Activated effector memory CD4-positive, alpha-beta T cell treated with Interleukin-2 at 50 U/mL for 16 hours (primary cell): ENCODE results near the gene TPTE.
"Not testable (repeated sequence)": the region's sequence is repeated elsewhere in the genome, so short reads cannot be mapped to it uniquely, and the experiment has no call there.

Source experiments
- DNase-seq: peaks from one replicate; pipeline ENCODE4 v3.0.0-alpha.2; 2020

TPTE gene

DNA sequence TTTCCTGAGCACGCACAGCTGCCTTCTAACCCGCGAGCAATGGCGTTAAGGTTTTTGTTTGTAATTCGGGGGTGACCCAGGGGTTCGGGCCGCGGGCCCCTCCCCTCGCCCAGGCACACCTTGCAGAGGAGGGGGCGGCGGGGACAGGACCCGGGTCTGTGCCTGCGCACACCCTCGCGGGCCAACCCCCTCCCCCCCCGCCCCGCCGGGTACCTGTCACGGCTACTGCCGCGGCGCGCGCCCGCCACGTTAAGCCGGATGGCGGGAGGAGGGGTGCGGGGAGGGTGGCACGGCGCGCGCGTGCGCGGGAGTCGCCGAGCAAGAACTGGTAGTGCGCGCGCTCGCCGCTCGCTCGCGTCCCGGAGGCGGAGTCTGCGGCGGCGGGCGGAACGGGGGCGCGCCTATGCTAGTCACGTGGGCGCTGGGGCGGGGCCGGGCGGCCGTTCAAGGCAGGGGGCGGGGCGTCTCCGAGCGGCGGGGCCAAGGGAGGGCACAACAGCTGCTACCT lies at the start of gene TPTE:
TPTE (plus strand) TSS at position 493 of the 508 bp plus-strand sequence. CDS start 17,141 bp downstream, outside the sequence.
- DNase-seq, result no peak

DNA sequence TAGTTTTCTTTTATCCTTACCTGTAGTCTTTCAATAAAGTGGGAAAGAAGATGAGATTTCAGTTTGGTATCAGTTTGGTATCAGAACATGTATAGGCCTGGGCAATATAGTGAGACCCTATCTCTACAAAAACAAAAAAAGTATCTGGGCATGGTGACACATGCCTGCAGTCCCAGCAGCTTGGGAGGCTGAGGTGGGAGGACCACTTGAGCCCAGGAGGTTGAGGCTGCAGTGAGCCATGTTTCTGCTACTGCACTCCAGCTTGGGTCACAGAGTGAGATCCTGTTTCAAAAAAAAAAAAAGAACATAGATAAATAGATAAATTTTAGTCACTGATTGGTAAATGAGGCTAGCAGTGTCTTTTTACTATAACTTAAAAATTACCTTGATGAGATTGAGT lies 49.4 kb upstream of the TPTE start:
- DNase-seq, result not testable (repeated sequence)

DNA sequence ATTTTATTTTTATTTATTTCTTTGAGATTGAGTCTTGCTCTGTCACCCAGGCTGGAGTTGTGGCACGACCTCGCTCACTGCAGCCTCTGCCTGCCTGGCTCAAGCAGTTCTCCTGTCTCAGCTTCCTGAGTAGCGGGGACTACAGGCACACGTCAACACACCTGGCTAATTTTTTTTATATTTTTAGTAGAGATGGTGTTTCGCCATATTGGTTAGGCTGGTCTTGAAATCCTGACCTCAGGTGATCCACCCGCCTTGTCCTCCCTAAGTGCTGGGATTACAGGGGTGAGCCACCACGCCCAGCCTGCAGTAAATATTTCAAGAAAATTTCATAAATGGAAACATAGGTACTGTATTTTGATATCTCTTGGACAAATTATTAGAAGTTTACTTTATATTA lies 43.6 kb upstream of the TPTE start:
- DNase-seq, result not testable (repeated sequence)

- not testable (repeated sequence) for DNase-seq
Measured at GRCh38 chr21:10479875-10480274, 41.5 kb upstream of the TPTE start.

- DNase-seq, result not testable (repeated sequence)
Measured at GRCh38 chr21:10484864-10485263, 36.5 kb upstream of the TPTE start.

DNA sequence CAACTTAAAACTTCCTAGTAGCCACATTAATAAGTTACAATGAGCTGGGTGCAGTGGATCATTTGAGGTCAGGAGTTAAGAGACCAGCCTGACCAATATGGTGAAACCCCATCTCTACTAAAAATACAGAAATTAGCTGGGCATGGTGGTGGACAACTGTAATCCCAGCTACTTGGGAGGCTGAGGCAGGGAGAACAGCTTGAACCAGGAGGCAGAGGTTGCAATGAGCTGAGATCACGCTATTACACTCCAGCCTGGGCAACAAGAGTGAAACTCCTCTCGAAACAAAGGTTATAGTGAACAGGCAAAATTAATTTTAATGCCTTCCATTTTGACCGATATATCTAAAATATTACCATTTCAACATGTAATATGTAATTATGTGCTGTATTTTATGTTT lies 30.9 kb upstream of the TPTE start:
- not testable (repeated sequence) for DNase-seq

- DNase-seq, result no peak
Measured at GRCh38 chr21:10511116-10511515, 10.3 kb upstream of the TPTE start.

DNA sequence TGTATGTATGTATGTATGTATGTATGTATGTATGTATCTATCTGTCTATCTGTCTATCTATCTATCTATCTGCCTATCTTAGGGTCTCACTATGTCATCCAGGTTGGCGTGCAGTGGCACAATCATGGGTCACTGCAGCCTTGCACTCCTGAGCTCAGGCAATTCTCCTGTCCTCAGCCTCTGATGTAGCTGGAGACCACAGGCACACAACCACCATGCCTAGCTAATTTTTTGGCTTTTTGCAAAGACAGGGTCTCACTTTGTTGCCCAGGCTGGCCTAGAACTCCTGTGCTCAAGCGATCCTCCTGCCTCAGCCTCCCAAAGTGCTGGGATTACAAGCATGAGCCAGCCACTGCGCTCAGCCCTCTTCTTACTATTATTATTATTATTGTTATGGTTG lies 4.5 kb upstream of the TPTE start:
- DNase-seq, result not testable (repeated sequence)

DNA sequence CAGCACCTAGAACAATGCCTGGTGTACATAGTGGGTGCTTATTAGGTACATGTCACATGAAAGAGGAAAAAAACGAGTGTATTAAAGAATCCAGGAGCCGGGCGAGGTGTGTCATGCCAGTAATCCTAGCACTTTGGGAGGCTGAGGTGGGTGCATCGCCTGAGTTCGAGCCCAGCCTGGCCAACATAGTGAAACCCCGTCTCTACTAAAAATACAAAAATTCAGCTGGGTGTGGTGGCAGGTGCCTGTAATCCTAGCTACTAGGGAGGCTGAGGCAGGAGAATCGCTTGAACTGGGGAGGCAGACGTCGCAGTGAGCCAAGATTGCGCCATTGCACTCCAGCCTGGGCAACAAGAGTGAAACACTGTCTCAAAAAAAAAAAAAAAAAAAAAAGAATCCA lies 3.5 kb upstream of the TPTE start:
- DNase-seq, result not testable (repeated sequence)

GRCh38 chr21:10521835-10522500 lies 585 bp downstream of the TPTE start:
- DNase-seq, result not testable (repeated sequence)

GRCh38 chr21:10539956-10540355 lies 18.6 kb downstream of the TPTE start:
- DNase-seq, result no peak

- DNase-seq, result not testable (repeated sequence)
Measured at GRCh38 chr21:10544376-10544775, 23.0 kb downstream of the TPTE start.

DNA sequence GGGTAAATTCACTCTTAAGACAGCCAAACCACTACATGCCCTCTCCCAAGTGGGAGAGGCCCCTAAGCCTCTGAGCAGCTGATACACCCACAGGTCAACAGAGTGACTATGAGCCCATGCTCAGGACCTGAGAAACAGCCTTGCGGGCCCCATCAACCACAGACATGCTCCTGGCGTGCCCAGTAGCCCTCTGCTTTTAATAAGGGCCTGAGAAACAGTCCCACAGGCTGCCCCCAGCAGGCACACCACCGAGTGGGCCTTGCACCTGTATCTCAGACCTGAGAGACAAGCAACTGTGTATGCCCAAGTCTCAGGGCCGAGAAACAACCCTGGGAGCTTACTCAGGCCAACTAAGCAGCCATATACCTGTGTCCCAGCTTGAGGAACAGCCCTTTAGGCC lies 26.5 kb downstream of the TPTE start:
- DNase-seq, result not testable (repeated sequence)

- DNase-seq, result not testable (repeated sequence)
Measured at GRCh38 chr21:10548331-10548954, 27.1 kb downstream of the TPTE start.

DNA sequence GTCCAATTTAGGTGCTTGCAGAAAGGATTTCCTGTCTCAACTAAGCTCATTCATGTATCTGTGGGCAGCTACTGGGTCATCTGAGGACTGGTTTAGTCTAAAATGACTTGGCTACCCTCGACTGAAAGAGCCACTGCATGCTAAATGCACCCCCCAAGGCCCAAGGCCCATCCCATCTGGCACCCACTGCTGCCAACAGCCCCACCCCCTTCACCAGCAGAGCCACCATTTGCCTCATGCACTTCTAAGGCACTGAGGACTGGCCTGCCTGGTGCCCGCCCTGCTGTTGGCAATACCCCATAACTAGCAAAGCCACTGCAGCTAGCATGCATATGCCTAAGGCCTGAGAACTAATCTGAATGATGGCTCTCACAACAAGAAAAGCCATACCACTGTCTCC lies 49.4 kb downstream of the TPTE start:
- DNase-seq, result not testable (repeated sequence)

GRCh38 chr21:10574531-10575310 lies 53.3 kb downstream of the TPTE start:
- not testable (repeated sequence) for DNase-seq

GRCh38 chr21:10575311-10575667 lies 53.9 kb downstream of the TPTE start:
- DNase-seq, result no peak

DNA sequence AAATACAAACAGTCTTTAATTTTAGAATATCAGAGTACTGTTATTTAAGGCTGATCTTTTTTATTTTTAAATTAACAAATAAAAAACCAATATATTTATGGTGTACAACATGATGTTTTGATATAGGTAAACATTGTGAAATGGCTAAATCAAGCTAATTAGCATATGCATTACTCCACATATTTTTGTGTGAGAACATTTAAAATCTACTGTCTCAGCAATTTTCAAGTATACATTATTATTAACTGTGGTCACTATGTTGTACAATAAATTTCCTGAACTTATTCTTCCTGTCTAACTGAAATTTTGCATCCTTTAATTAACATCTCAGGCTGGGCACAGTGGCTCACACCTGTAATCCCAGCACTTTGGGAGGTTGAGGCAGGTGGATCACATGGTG lies 57.5 kb downstream of the TPTE start:
- not testable (repeated sequence) for DNase-seq

- not testable (repeated sequence) for DNase-seq
Measured at GRCh38 chr21:10589115-10589514, 67.7 kb downstream of the TPTE start.

- DNase-seq, result not testable (repeated sequence)
Measured at GRCh38 chr21:10607074-10607473, 85.7 kb downstream of the TPTE start.

DNA sequence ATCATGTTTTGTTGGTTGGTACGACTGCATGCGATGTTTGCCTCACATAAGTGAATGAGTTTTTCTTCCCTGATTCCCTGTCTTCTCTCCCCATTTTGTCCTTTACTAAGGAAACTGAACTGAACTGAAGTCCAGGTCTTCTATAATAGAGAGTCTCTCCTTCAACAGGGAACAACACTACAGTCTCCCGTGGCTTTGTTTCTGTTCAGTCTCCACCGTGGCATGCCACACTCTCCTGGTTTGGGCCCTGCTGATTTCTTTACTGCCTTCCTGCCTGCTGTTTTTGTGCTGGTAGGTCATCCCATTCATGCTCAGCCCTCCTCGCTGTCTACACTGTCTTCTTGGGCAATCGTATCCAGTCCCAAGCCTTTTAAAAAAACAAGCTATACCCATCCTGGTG lies 92.9 kb downstream of the TPTE start:
- not testable (repeated sequence) for DNase-seq

DNA sequence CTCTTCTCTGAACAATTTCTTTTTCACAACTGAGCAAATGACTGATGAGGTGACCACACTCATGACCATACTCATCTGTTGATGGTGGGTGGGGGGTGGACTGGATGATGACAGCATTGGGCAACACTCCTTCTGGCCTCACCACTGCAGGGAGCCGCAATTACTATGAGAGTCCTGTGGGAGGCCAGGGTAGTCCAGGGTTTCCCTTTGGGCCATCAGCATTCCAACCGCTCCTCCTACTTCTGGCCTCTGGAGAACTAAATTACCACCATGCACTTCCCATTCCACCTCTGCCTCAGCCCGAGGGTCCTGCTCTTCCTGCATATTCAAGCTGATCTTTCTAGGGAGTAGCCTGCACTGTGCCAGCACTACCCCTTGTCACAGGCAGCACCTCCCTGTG lies 94.7 kb downstream of the TPTE start:
- not testable (repeated sequence) for DNase-seq

DNA sequence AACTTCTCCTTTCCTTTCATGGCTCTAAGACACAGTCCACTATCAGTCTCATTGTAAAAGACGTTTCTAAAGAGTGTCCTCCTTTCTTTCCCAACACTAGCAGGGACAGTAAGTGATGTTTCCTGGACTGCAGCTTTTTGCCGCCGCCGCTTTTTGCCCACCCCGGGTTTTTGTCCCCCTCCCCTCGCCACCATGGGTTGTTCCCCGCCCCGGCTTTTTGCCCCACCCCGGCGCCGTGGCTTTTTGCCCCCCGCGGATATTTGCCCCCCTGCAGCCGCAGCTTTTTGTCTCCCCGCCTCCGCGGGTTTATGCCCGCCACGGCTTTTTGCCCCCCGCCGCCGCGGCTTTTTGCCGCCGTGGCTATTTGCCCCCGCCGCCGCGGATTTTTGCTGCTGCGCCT lies 95.2 kb downstream of the TPTE start:
- no peak for DNase-seq
